Fibroblast of pulmonary artery (primary cell): Measurements from ENCODE around the gene ENTPD5.
A peak's percentile ranks its signal among the peaks of the same experiment; 100 is the strongest.

Experiments used
- DNase-seq: peaks from one replicate; pipeline ENCODE4 v3.0.0-alpha.2; 2010; ENCODE audit warnings: low read depth
- H3K4me3 ChIP-seq: replicated peaks from 2 replicates; pipeline ENCODE4 v1.5.1; 2011; ENCODE audit warnings: low read depth, mild to moderate bottlenecking, control low read depth, low read length, moderate library complexity
- TF ChIP-seq, protein P1 (sequence below): IDR thresholded peaks from 2 replicates; pipeline ENCODE4 v1.5.1; 2011; ENCODE audit warnings: mild to moderate bottlenecking, control low read depth, low read length, inconsistent platforms; ENCODE audit errors: missing control alignments

ENTPD5 gene

DNA sequence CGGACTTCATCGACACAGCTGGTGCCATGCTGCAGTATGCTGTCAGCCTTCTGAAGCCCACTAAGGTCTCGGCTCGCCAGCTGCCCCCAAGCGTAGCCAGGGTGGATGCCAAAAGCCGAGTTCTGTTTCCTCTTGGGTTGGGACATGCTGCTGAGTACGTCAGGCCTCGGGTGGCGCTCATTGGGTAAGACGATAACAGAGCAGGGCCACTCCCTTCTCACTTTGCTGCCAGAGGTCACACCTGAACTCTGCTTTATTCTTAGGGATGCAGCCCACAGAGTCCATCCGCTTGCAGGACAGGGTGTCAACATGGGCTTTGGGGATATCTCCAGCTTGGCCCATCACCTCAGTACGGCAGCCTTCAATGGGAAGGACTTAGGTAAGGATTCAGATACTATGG lies 57.9 kb downstream of the ENTPD5 start:
- TF ChIP-seq, protein P1, sequence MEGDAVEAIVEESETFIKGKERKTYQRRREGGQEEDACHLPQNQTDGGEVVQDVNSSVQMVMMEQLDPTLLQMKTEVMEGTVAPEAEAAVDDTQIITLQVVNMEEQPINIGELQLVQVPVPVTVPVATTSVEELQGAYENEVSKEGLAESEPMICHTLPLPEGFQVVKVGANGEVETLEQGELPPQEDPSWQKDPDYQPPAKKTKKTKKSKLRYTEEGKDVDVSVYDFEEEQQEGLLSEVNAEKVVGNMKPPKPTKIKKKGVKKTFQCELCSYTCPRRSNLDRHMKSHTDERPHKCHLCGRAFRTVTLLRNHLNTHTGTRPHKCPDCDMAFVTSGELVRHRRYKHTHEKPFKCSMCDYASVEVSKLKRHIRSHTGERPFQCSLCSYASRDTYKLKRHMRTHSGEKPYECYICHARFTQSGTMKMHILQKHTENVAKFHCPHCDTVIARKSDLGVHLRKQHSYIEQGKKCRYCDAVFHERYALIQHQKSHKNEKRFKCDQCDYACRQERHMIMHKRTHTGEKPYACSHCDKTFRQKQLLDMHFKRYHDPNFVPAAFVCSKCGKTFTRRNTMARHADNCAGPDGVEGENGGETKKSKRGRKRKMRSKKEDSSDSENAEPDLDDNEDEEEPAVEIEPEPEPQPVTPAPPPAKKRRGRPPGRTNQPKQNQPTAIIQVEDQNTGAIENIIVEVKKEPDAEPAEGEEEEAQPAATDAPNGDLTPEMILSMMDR: no peak
- no peak for DNase-seq

DNA sequence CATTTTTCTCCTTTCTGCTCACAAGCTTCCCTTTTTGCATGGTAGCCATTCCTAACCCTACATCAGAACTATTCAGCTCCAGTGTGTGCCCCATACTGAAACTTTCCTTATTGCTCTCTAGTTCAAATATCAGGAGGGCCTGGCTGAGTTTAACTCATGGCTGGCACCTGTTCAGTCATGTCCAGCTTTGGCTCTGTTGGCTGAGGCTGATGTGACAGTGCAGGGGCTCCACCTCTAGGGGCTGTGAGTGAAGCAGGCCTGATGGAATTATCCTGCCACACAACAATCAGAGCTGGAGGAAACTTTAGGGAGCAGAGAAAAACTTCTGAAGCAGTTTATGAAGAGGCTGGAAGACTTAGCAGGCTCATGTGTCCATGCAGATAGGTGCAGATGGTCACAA lies 60.5 kb downstream of the ENTPD5 start:
- no peak overlapping the region for H3K4me3 ChIP-seq
- TF ChIP-seq, protein P1: no peak
- no peak for DNase-seq

More for the DNA sequence above, 57.9 kb downstream of the ENTPD5 start:
- no peak overlapping the region for H3K4me3 ChIP-seq

DNA sequence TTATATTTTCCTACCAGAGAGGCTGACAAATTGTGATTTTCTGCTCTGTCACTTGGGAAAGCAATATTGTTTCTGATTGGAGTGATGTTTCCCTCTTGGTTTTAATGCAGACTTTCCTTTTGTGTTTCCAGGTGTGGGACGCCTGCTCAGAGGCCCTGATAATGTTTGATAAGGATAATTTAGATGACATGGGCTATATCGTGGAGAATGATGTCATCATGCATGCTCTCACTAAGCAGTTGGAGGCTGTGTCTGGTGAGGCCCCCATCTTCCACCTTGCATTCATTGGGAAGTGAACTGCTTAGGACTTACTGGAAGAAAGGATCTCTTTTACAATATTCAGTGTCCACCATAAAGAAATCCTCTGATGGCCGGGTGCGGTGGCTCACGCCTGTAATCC lies 63.4 kb downstream of the ENTPD5 start:
- TF ChIP-seq, protein P1: no peak
- DNase-seq: no peak
- no peak overlapping the region for H3K4me3 ChIP-seq

DNA sequence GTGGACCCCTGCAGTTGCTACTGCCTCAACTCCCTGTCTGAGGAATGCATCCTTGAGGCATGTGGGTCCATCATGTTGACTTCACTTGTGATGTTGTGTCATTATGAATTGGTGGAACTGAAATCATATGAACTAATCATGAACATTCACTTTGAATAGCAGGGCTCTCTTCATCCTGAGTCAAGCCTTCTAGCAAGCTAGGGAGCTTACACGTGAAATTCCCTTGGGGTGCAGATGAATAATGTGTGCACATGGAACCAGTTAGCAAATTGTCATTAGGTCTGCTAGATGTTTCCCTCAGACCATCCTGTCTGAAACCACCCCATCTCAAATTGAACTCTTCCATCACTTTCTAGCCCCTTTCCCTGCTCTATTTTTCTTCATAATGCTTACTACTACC lies 65.4 kb downstream of the ENTPD5 start:
- TF ChIP-seq, protein P1: no peak
- H3K4me3 ChIP-seq: no peak overlapping the region
- no peak for DNase-seq

DNA sequence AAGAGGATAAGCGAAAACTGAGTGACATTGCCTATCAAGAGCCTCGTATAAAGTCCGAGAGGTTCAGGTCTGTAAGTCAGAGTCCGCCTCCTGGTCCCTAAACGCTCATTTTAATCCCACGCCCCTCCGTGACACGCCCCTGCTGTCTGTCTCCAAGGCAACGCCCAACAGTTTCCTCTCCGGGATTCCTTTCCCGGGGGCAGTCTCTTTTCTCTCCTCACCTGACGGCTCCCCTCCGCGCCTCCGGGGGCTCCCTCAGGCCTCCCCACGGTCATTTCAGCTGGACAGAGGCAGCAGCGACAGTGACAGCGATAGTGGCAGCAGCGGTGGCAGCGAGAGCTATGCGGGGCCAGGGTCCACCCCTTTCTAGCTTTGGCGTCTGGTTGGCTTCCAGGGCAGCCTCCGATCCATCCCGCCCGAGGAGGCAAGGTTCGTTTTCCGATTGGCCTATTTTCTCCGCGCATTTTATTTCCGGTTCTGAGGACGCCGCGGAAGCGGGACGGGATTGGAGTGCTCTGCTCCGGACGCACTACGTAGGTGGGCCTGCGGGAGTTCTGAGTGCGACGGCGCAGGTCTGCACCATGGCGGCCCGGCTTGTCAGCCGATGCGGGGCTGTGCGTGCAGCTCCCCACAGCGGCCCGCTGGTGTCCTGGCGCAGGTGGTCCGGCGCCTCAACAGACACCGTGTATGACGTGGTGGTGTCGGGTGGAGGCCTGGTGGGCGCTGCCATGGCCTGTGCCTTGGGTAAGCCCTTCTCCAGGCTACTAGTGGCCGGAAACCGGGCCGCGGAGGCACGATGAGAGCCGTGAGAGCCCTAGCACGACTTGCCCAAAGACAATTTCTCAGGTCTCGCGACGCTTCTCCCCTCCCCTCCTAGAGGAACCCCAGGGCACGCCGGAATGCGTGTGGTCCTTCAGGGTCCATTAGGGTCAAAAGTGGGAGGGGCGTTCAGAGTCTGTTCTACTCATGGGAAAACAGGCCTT lies 69.0 kb downstream of the ENTPD5 start, which contains the start of the genes COQ6 and FAM161B:
Gene COQ6, plus strand, starts transcription at position 551 of the 983 bp plus-strand sequence. Its CDS starts 31 bp downstream, at position 582.
Gene FAM161B, minus strand, starts transcription at position 343 of the 983 bp plus-strand sequence. Its CDS starts 68 bp downstream, at position 275.
- TF ChIP-seq, protein P1: no peak
- H3K4me3 ChIP-seq: peak within 1 kb of the TSS; percentile 97
- peak; percentile 97 for DNase-seq

DNA sequence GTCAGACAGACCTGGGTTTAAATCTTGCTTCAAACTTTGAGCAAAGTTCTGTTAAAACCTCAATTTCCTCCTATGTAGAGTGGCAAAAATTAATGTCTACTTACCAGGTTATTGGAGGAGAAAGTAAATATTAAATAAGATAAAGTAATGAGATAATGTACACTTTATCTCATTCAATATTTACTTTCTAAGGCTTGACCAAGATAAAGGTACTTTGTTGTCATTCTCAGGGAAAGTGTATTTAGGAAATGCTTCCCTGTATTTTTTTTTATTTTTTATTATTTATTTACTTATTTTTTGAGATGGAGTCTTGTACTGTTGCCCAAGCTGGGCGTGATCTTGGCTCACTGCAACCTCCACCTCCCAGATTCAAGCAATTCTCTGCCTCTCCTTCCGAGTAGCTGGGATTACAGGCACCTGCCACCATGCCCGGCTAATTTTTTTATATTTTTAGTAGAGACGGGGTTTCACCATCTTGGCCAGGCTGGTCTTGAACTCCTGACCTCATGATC lies 73.9 kb downstream of the ENTPD5 start:
- TF ChIP-seq, protein P1: no peak
- no peak for DNase-seq
- no peak overlapping the region for H3K4me3 ChIP-seq
